Measurements from ENCODE around the gene CACNA1C.
A peak's percentile ranks its signal among the peaks of the same experiment; 100 is the strongest.

CACNA1C gene

GRCh38 chr12:2332236-2332635 lies 279.4 kb downstream of the CACNA1C start:
- no peak for DNase-seq

- DNase-seq, result no peak
These were observed 280.2 kb downstream of the CACNA1C start for GRCh38 chr12:2332947-2333346.

- DNase-seq, result no peak
These were observed 280.9 kb downstream of the CACNA1C start for GRCh38 chr12:2333491-2334195.

GRCh38 chr12:2334271-2334670 lies 281.5 kb downstream of the CACNA1C start:
- no peak for DNase-seq

GRCh38 chr12:2334689-2335088 lies 281.9 kb downstream of the CACNA1C start:
- peak; percentile 89 for DNase-seq

- no peak for DNase-seq
These were observed 282.3 kb downstream of the CACNA1C start for GRCh38 chr12:2335109-2335508.

GRCh38 chr12:2335513-2335912 lies 282.7 kb downstream of the CACNA1C start:
- no peak for DNase-seq

GRCh38 chr12:2335916-2336315 lies 283.1 kb downstream of the CACNA1C start:
- DNase-seq, result no peak

- DNase-seq, result peak; percentile 72
These were observed 283.6 kb downstream of the CACNA1C start for GRCh38 chr12:2336409-2336829.

GRCh38 chr12:2337031-2338010 lies 284.5 kb downstream of the CACNA1C start:
- DNase-seq, result no peak

- no peak for DNase-seq
These were observed 285.6 kb downstream of the CACNA1C start for GRCh38 chr12:2338381-2338780.

GRCh38 chr12:2338991-2339431 lies 286.2 kb downstream of the CACNA1C start:
- DNase-seq, result no peak

- no peak for DNase-seq
These were observed 288.4 kb downstream of the CACNA1C start for GRCh38 chr12:2341051-2341751.

GRCh38 chr12:2341871-2342270 lies 289.1 kb downstream of the CACNA1C start:
- DNase-seq, result peak; percentile 11

- DNase-seq, result no peak
These were observed 290.9 kb downstream of the CACNA1C start for GRCh38 chr12:2343681-2344080.

GRCh38 chr12:2344476-2344875 lies 291.7 kb downstream of the CACNA1C start:
- no peak for DNase-seq

GRCh38 chr12:2344885-2345284 lies 292.1 kb downstream of the CACNA1C start:
- DNase-seq, result no peak

- DNase-seq, result no peak
These were observed 293.1 kb downstream of the CACNA1C start for GRCh38 chr12:2345902-2346301.

- DNase-seq, result no peak
These were observed 293.6 kb downstream of the CACNA1C start for GRCh38 chr12:2346416-2346815.

GRCh38 chr12:2347137-2347843 lies 294.5 kb downstream of the CACNA1C start:
- no peak for DNase-seq

GRCh38 chr12:2347844-2348481 lies 295.2 kb downstream of the CACNA1C start:
- no peak for DNase-seq

- DNase-seq, result no peak
These were observed 295.7 kb downstream of the CACNA1C start for GRCh38 chr12:2348482-2348852.
